ENCODE measurements around the gene ETV6.

The ETV6 gene

GRCh38 chr12:11741434-11742092, 92.1 kb downstream of the ETV6 start:
- no peak for DNase-seq (ENCODE audit: low read depth)

GRCh38 chr12:11743423-11744409, 94.2 kb downstream of the ETV6 start:
- DNase-seq (ENCODE audit: low read depth) = no peak

GRCh38 chr12:11744410-11744801, 94.9 kb downstream of the ETV6 start:
- no peak for DNase-seq (ENCODE audit: low read depth)

GRCh38 chr12:11745113-11745512, 95.6 kb downstream of the ETV6 start:
- no peak for DNase-seq (ENCODE audit: low read depth)

GRCh38 chr12:11746024-11746771, 96.7 kb downstream of the ETV6 start:
- no peak for DNase-seq (ENCODE audit: low read depth)

- no peak for DNase-seq (ENCODE audit: low read depth)
These were observed 97.7 kb downstream of the ETV6 start for GRCh38 chr12:11746940-11747716.

GRCh38 chr12:11747969-11748368, 98.5 kb downstream of the ETV6 start:
- DNase-seq (ENCODE audit: low read depth) = no peak

- no peak for DNase-seq (ENCODE audit: low read depth)
These were observed 99.4 kb downstream of the ETV6 start for GRCh38 chr12:11748903-11749302.

GRCh38 chr12:11749943-11750690, 100.6 kb downstream of the ETV6 start:
- no peak for DNase-seq (ENCODE audit: low read depth)

GRCh38 chr12:11752403-11753149, 103.1 kb downstream of the ETV6 start:
- no peak for DNase-seq (ENCODE audit: low read depth)

- no peak for DNase-seq (ENCODE audit: low read depth)
These were observed 103.7 kb downstream of the ETV6 start for GRCh38 chr12:11753150-11753499.

GRCh38 chr12:11753826-11754225, 104.4 kb downstream of the ETV6 start:
- DNase-seq (ENCODE audit: low read depth) = no peak

GRCh38 chr12:11754256-11754655, 104.8 kb downstream of the ETV6 start:
- DNase-seq (ENCODE audit: low read depth) = no peak

- no peak for DNase-seq (ENCODE audit: low read depth)
These were observed 105.9 kb downstream of the ETV6 start for GRCh38 chr12:11755302-11755930.

GRCh38 chr12:11756022-11756421, 106.5 kb downstream of the ETV6 start:
- no peak for DNase-seq (ENCODE audit: low read depth)

- DNase-seq (ENCODE audit: low read depth) = no peak
These were observed 107.0 kb downstream of the ETV6 start for GRCh38 chr12:11756523-11756922.

- no peak for DNase-seq (ENCODE audit: low read depth)
These were observed 107.6 kb downstream of the ETV6 start for GRCh38 chr12:11757095-11757494.

GRCh38 chr12:11757531-11757930, 108.1 kb downstream of the ETV6 start:
- no peak for DNase-seq (ENCODE audit: low read depth)

GRCh38 chr12:11758087-11758486, 108.6 kb downstream of the ETV6 start:
- no peak for DNase-seq (ENCODE audit: low read depth)

Measured in activated gamma-delta T cell treated with anti-CD3 and anti-CD28 coated beads, Interleukin-2, amount 50 U/mL, for 16 hours (primary cell).